LNCAP (cell line): Measurements from ENCODE around the gene SLC6A8.

Source experiments
- CTCF ChIP-seq: fragments of 450-650 bp; IDR thresholded peaks from 2 replicates; pipeline ENCODE4 v1.5.1; 2017; ENCODE audit warnings: mild to moderate bottlenecking

Gene SLC6A8

GRCh38 chrX:153707406-153707805 is 19.7 kb downstream of the SLC6A8 start:
- TF ChIP-seq CTCF, result no peak

GRCh38 chrX:153708415-153708814 is 20.7 kb downstream of the SLC6A8 start:
- peak; percentile 55 for TF ChIP-seq CTCF

- TF ChIP-seq CTCF, result no peak
Measured at GRCh38 chrX:153709726-153710674, 22.3 kb downstream of the SLC6A8 start.

GRCh38 chrX:153714256-153714655 is 26.5 kb downstream of the SLC6A8 start:
- no peak for TF ChIP-seq CTCF

- no peak for TF ChIP-seq CTCF
Measured at GRCh38 chrX:153717445-153717844, 29.7 kb downstream of the SLC6A8 start.

- TF ChIP-seq CTCF, result no peak
Measured at GRCh38 chrX:153719238-153719637, 31.5 kb downstream of the SLC6A8 start.

GRCh38 chrX:153719701-153720100 is 32.0 kb downstream of the SLC6A8 start:
- TF ChIP-seq CTCF, result no peak
